ENCODE measurements around the gene CELSR2.

CELSR2 gene

DNA sequence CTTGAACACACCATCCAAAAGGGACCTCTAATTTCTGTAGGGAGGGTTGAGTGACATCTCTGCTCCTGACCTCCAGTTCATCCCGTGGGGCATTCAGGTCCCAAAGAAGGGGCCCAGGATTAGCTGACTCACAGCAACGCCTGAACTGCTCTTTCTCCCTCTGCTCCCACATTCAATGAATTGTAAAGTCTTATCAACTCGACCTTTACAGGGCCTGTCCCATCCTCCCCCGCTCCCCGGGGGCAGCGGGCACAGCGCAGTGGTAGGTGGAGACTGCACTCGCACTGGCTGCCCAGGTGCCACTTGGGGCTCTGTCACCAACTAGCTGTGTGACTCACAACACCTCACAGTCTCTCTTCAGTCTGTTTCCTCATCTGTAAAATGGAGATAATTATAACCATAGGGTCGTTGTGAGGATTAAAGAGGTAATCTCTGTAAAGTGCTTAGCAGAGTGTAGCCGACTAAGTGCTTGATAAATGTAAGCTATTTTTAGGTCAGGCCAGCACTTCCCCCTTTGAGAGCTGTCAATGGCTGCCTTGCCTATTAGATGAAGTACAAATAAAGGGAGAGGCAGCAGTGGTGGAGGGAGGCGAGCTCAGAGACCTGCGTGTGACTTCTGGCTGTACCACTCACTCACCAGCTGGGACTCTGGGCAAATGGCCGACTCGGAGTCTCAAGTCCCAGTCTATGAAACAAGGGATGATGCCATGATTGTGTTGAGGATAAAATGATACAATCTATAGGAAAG lies 58.1 kb downstream of the CELSR2 start:
- no peak for DNase-seq

DNA sequence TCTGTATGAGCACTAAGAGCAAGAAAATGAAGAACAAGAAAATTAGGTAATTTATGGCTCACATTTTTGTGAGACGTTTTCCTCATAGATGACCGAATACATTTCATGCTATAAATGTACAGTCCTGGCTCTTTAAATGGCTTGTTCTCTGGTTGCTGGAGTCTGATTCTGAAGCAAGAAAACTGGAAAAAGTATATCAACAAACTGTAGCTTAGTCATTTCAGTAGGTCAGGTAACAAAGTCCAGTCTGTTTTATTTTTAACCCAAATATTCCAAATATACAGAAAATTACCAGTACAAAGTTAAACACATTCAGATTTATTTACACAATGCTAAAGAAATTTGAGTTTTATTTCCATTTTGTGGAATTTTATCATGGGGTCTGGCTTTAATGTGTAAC lies 60.0 kb downstream of the CELSR2 start:
- DNase-seq = no peak

DNA sequence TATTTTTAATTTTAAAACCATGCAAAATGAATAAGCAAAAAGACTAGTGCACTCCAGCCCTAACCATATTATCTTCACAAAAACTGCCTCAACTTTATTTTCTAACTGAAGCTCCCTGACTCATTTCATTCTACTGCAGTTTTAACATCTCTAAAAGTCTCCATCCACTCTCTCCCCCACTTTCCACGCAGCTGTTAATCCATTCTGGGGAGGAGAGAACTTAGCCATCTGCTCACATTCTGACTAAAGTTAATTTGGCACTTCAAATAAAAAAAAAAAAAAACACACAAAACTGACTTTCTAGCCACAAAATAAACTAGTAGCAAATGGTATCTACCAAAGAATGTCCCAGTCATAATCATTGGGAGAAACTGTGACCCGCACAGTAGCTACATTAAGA lies 62.9 kb downstream of the CELSR2 start:
- no peak for DNase-seq

DNA sequence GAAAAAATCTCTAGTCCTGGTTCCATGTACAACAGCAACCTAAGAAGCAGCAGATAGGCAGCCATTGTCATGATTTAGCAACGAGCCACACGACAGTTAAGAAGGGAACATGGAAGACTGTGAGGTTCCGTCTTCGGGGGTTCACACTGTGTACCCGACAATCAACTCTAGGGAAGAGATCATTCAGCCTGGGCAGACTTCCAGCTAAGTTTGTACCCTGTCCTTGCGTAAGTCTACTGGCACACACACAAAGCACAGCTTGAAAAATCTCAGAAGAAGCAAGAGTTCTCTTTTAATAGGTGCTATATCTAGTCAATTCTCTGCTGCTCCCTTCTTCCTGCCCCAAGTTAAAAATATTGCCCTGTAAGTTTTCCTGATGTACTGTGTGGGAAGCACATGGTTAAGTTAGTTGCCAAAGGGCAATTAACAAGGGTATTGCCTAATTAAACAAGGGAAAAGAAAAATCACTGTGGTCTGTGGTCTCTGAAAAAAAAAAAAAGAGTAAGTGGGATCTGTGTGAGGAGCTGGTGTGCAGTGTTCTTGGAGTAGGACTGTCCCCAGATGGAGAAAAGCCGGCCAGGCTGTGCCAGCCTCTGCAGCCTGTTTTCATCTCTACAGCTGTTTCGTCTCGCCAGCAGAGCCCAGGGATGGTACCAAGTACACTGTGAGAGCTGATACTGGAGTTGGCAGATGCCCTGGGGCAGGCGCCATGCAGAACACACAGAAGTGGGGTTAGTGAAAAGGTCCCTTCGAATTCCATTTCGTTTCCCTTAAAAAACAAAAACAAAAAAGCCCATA lies 63.8 kb downstream of the CELSR2 start:
- no peak for DNase-seq

DNA sequence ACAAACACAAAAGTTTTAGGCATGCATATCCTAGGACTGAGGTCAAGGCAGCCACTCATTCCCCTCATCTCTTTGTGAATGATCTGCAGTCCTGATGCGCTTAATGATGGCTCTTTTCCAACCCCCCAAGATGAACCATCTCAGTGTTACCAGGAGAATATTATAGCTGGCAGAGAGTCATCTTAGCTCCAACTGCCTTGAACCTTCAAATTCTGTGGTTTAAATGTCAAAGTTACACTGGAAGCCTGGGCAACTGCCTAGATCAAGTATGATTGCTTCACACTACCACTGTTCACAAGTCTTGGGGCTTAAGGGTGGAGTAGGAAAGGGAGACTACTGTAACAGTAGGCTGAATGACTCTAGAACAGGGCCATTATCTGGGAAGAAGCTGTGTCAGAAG lies 65.5 kb downstream of the CELSR2 start:
- DNase-seq = no peak

DNA sequence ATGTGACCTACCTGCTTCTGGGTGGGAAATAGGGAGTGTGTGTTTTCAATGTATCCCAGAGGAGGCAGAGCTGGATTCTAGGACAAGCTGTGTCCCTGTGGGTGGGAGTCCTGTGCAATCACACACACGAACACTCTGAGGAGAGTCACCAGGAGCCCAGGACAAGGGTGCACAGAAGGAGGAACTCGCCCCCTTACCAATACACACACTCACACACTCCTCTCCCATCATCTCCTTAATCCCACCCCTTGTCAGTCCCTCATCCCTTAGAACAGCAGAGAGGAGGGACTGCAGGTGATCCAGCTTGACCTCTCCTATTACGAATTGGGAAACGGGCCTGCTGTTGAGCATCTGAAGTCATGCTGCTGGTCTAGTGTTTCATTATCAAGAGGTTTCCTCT lies 65.9 kb downstream of the CELSR2 start:
- no peak for DNase-seq

DNA sequence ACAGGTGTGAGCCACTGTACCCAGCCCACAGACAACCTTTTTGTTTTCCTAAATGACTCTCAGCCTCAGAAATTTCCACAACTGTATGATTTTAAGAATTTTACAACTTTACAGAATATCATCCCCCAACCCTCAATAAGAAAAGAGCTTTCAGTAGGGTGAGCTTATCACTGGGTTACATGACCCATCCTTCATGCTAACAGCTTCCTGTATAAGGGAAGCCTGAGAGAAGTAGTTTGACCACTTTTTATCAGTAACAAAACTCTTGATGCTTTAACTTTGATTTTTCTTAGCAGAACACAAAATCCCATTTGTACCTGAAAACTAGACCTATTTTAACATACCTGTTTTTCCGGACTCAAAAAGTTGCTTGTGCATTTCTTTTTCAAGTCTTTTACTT lies 67.2 kb downstream of the CELSR2 start:
- no peak for DNase-seq

DNA sequence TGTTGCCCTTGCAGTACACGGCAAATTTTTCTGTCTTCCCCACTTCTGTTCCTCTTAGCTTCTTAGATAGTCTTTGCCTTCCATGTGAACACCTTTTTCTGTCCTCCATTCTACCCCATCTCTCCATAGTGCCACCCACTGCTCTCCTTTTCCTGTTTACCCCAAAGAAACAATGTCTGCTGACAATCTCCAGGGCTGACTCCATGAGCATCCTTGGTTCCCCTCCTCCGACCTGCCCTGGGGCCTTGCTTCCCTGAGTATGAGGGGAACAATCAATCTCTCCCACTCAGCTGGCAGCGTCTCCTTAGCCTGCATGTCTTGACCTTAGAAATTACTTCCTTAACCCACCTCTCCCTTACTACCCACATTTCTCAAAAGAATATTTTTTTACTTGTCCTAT lies 69.8 kb downstream of the CELSR2 start:
- no peak for DNase-seq

DNA sequence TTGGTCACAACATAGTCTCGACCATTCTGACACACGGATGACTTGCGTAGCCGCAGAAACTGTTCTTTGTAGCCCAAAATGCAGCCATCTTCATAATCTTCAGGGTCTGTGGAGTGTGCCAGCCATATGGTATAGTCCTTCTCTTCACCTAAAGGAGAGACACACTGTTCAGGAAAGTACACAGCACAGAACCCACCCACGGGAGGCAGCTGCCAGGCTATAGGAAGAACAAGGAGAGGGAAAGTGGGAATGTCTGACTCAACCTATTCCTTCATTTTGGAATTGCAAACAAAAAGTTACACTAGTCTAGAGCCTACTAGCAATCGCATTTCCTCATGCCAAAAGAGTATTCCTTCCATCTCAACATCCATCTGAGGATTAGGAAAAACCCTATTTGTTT lies 73.6 kb downstream of the CELSR2 start:
- DNase-seq = no peak

All from central memory CD4-positive, alpha-beta T cell (primary cell).